Colonic mucosa (tissue), 4 donors: Measurements from ENCODE around the gene SRGAP1. TPM values are rescaled to one million over a fixed set of nuclear protein-coding genes. Genes with fewer than 3 reads are reported as not detected.

ENCODE experiments used
- DNase-seq: peaks from one replicate; pipeline ENCODE4 v3.0.0-alpha.2; 2020
- H3K27ac ChIP-seq: fragments of 200-600 bp; one replicate; pipeline ENCODE4 v1.8.0; 2021
- H3K27me3 ChIP-seq: fragments of 200-600 bp; one replicate; pipeline ENCODE4 v1.8.0; 2021
- H3K36me3 ChIP-seq: fragments of 200-600 bp; one replicate; pipeline ENCODE4 v1.8.0; 2021
- H3K4me1 ChIP-seq: fragments of 200-600 bp; one replicate; pipeline ENCODE4 v1.8.0; 2021; ENCODE audit warnings: mild to moderate bottlenecking
- H3K4me3 ChIP-seq: fragments of 200-600 bp; one replicate; pipeline ENCODE4 v1.8.0; 2021
- H3K9ac ChIP-seq, 2 donors: one replicate each; pipeline ENCODE4 v1.7.0; 2013; ENCODE audit warnings: control low read depth in 2 of 2, low read depth in 2 of 2, low read length in 2 of 2
- H3K9me3 ChIP-seq: fragments of 200-600 bp; one replicate; pipeline ENCODE4 v1.8.0; 2021
- CTCF ChIP-seq: fragments of 200-600 bp; IDR thresholded peaks from one replicate; pipeline ENCODE4 v1.8.0; 2022; ENCODE audit warnings: antibody characterized with exemption, mild to moderate bottlenecking
- intact Hi-C: fragments of 100-400 bp; cut with DNase I; formaldehyde crosslinking; loops from one replicate; pipeline ENCODE4 v1.14.1; 2022
- total RNA-seq, 2 donors: library from RNA; stranded (reverse); fragmentation: NEBNext Ultra II Directional in 1 of 2; extraction: Animal tissue kit (Norgen Biotek cat#: 25700) in 1 of 2; gene quantifications; one replicate each; pipeline ENCODE4 v1.2.1, GENCODE V29; 2021
- donor health status: healthy.
- donor health status: DM: no; HTN: no; CAD: no.
- donor health status: DM: no; HTN: no; CAD: no.

SRGAP1 gene
- total RNA-seq, 2 donors from 2014 or later, result 8.7 to 9.8 TPM

GRCh38 chr12:63935361-63935760 lies 90.9 kb downstream of the SRGAP1 start:
- intact Hi-C loops, result loop anchor here (10.0 kb wide), 1 partner anchor 91 kb away; the partner anchor contains the start of gene SRGAP1
- DNase-seq, result no peak
- Histone ChIP-seq H3K27ac (no peak overlapping the region), H3K4me3 (no peak overlapping the region), H3K4me1 (no peaks in the 10 kb centered on the region), H3K9ac (no peak overlapping the region), H3K36me3 (no peaks in the 10 kb centered on the region), H3K9me3 (no peaks in the 10 kb centered on the region), H3K27me3 (no peaks in the 10 kb centered on the region)
- TF ChIP-seq CTCF, result no peak

GRCh38 chr12:63937378-63938316 lies 93.1 kb downstream of the SRGAP1 start:
- no peaks in the 10 kb centered on the region for H3K36me3 ChIP-seq
- no peak for DNase-seq
- no peak overlapping the region for H3K9ac ChIP-seq
- H3K27ac ChIP-seq, result no peak overlapping the region
- intact Hi-C loops, result loop anchor here (10.0 kb wide), 1 partner anchor 93 kb away; the partner anchor contains the start of gene SRGAP1
- H3K27me3 ChIP-seq, result no peaks in the 10 kb centered on the region
- no peak for TF ChIP-seq CTCF
- no peaks in the 10 kb centered on the region for H3K4me1 ChIP-seq
- no peaks in the 10 kb centered on the region for H3K9me3 ChIP-seq
- H3K4me3 ChIP-seq, result no peak overlapping the region

GRCh38 chr12:63940310-63941005 lies 96.0 kb downstream of the SRGAP1 start:
- Histone ChIP-seq H3K27me3 (no peaks in the 10 kb centered on the region), H3K27ac (no peak overlapping the region), H3K4me3 (no peak overlapping the region), H3K36me3 (no peaks in the 10 kb centered on the region), H3K9me3 (no peaks in the 10 kb centered on the region), H3K4me1 (no peaks in the 10 kb centered on the region), H3K9ac (no peak overlapping the region)
- DNase-seq, result no peak
- no peak for TF ChIP-seq CTCF
- intact Hi-C loops, result no loop called here

- H3K9me3 ChIP-seq, result no peaks in the 10 kb centered on the region
- H3K4me3 ChIP-seq, result no peak overlapping the region
- H3K27ac ChIP-seq, result no peak overlapping the region
- intact Hi-C loops, result no loop called here
- DNase-seq, result no peak
- no peaks in the 10 kb centered on the region for H3K36me3 ChIP-seq
- TF ChIP-seq CTCF, result no peak
- H3K27me3 ChIP-seq, result no peaks in the 10 kb centered on the region
- H3K9ac ChIP-seq, result no peak overlapping the region
- no peaks in the 10 kb centered on the region for H3K4me1 ChIP-seq
Observed at GRCh38 chr12:63941166-63941800, 96.8 kb downstream of the SRGAP1 start.

GRCh38 chr12:63941879-63942278 lies 97.4 kb downstream of the SRGAP1 start:
- no peaks in the 10 kb centered on the region for H3K4me1 ChIP-seq
- H3K9ac ChIP-seq, result no peak overlapping the region
- intact Hi-C loops, result no loop called here
- TF ChIP-seq CTCF, result no peak
- no peak overlapping the region for H3K27ac ChIP-seq
- no peaks in the 10 kb centered on the region for H3K36me3 ChIP-seq
- H3K9me3 ChIP-seq, result no peaks in the 10 kb centered on the region
- no peaks in the 10 kb centered on the region for H3K27me3 ChIP-seq
- H3K4me3 ChIP-seq, result no peak overlapping the region
- DNase-seq, result no peak
